GM18499 (cell line): ENCODE measurements around the gene GABPA.
"Not testable (repeated sequence)": the region's sequence is repeated elsewhere in the genome, so short reads cannot be mapped to it uniquely, and the experiment has no call there.

Source experiments
- ATAC-seq: cut with Tn5 transposase; IDR thresholded peaks from one replicate; pipeline ENCODE4 v1.9.1; 2021; ENCODE audit warnings: moderate number of reproducible peaks; ENCODE audit not compliant: insufficient read depth, unreplicated experiment

Gene GABPA

GRCh38 chr21:25734904-25735645 is at the start of gene GABPA, which contains the start of gene ATP5PF:
GABPA (plus strand) TSS chr21:25734972; CDS start chr21:25741599, 6,627 bp downstream.
ATP5PF (minus strand) TSS chr21:25734904; CDS start chr21:25729794, 5,110 bp downstream.
- ATAC-seq = peak; percentile 78

DNA sequence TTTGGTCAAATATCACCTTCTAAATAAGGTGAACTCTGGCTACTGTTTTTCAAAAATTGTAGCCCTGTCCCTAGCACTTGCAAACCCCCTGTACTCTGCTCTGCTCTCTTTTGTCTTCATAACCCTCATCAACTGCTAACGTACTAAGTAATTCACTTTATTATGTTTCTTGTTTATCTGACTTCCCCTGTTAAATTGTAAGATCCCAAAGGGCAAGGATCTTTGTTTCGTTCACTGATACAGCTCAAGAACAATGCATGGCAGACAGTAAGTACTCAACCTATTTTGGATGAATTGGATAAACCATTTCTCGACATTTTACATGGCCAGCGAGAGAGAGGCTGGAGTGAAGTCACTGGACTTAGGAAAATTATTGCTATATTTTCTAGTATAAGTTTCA is 47.0 kb upstream of the GABPA start:
- no peak for ATAC-seq

- ATAC-seq = no peak
Measured at GRCh38 chr21:25688275-25689155, 46.3 kb upstream of the GABPA start.

- ATAC-seq = no peak
Measured at GRCh38 chr21:25689226-25689625, 45.5 kb upstream of the GABPA start.

DNA sequence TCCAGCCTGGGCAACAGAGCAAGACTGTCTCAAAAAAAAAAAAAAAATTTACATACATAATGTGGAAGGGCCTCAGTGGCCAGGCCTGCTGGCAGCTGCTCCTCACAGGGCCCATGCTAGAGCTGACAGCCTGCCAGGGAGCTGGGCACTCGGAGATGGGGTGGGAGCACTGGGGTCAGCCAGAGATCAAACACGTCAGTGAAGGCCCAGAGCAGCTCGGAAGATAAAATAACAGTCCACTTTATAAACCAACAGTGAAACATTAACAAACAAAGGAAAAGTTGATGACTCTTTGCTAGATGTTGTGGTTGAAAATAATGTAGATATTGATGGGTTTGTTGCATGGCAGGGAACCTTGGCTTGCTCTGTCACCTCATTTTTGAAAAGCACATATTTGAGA is 42.8 kb upstream of the GABPA start:
- ATAC-seq = no peak

- not testable (repeated sequence) for ATAC-seq
Measured at GRCh38 chr21:25695461-25695860, 39.3 kb upstream of the GABPA start.

DNA sequence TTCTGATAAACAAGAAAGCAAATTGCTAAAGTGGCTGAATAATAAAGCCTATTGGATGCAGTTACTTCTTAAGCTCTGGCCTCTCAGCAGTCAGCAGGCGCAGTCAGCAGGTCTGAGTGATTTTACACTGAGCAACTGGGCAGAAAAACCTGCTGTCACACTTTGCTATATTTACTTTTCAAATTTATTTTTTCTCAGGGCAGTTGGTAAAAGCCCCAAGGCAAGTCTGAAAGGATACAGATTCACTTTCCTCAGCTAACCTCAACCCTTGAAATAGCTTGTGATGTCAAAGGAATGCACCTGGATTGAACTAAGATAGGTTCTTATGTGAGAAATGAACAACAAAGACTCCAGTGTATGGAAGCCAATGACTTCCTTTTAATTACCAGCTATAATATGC is 34.0 kb upstream of the GABPA start:
- ATAC-seq = no peak

DNA sequence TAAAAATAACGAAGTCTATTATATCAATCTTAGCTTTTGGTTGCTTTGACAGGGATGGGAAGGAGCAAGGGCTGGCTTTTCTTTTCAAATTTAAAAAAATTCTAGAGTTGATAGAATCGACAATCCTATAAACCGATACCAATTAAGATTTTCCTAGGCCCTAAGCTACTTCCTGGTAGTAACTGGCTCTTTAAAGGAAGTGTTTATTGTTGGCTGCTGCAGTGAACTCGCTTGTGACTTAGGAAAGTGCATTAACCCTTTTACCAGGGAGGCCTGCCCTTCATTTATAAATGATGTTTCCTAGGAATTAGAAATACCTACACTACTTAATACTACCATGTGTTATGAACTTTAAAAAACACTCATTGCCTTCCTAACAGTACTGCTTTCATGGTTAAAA is 33.2 kb upstream of the GABPA start:
- no peak for ATAC-seq

- no peak for ATAC-seq
Measured at GRCh38 chr21:25708467-25709065, 26.2 kb upstream of the GABPA start.

DNA sequence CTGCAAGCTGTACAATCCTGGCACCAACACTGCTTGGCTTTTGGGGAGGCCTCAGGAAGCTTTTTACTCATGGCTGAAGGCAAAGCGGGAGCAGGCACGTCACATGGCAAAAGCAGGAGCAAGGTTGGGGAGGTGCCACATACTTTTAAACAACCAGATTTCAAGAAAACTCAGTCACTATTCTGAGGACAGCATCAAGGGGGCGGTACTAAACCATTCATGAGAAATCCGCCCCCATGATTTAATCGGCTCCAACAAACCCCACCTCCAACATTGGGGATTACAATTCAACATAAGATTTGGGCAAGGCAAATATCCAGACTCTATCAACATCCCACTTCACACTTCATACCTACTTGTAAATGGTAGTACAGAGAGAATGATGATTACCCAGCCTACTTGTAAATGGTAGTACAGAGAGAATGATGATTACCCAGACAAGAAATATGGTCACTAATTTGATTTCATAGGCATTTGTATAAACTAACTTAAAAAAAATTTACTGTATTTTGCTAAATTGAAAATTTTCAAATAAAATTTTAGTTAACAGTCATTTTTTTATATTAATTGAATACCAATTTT is 25.0 kb upstream of the GABPA start:
- ATAC-seq = no peak

- no peak for ATAC-seq
Measured at GRCh38 chr21:25710550-25710949, 24.2 kb upstream of the GABPA start.

- ATAC-seq = not testable (repeated sequence)
Measured at GRCh38 chr21:25714066-25714465, 20.7 kb upstream of the GABPA start.

GRCh38 chr21:25717491-25718147 is 17.2 kb upstream of the GABPA start:
- no peak for ATAC-seq

DNA sequence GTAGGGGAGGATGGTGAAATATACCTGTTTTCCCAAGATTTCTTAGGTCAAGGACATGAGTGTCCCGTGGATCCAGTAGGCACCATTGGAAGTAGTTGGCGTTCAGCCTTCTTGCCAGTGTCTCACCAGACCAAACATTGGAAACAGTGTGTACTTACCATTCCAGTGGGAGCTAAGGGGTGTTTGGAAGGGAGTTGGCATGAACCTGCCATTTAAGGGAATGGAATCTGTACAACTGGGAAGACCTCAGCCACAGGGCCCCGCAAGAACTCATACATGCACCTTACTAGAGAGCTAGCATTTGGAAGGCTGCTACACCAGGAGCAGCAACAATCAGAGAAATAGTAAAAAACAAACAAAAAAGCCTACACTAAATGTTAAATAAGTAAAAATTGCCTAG is 12.8 kb upstream of the GABPA start:
- no peak for ATAC-seq

DNA sequence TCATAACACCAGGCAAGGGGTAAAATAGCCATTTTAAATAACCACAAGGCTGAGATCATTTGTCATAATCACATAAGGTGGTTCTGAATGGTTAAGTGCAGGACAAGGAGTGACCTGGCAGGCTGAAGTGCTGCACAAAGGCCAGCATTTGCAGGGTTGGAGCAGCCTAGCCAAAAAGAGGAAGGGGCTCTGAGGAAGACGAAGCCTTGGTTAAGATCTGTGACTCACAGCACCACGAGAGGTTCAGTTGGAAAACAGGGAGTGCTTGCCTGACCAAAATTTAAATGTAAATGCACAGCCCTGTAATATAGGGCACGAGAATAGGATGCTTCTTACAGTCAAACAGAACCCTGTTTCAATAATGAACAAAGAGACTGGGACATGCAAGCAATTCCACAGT is 12.1 kb upstream of the GABPA start:
- ATAC-seq = no peak

GRCh38 chr21:25732091-25732760 is 2.5 kb upstream of the GABPA start:
- no peak for ATAC-seq

DNA sequence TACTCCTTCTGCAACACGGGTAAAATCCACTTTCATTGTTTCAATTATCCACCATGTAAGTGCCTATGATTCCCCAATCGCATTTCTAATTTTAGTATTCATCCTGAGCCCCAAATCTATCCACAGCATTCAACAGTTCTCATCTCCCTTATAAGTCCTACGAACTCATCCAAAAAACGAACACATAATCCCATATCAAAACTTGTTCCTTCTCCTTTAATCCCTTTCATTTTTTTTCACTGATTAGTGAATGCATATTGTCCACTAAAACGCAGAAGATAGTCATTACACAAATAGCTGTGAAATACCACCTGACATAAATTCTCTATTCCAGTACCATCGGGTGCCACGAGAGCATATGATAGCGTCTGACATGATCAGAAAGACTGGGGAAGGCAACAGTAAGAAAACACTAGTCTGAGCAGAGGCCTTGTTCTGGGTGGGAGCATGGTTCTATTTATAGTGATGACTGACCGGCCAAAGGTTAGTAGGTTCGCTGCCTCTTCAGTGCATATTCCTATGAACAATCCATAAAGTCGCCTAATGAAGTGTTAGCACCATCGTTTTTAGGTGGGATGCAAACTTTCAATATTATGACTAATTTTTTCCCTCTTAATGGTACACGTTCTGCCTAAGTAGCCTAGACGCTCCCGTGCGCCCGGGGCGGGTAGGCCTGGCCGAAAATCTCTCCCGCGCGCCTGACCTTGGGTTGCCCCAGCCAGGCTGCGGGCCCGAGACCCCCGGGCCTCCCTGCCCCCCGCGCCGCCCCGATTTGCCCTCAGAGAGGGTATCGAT is 716 bp upstream of the GABPA start:
- peak; percentile 1 for ATAC-seq

DNA sequence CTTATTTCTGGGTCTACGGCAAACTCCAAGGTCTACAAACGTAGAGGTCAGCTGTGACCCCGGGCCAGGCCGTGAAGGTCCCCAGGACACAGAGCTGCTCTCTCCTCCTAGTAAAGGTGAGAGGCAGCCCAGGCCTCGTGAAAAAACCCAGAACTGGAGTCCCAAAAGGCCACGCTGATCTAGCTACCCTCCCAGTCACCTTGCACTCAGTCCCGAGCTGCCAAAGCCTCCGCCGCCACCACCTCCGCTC is 193 bp upstream of the GABPA start:
- ATAC-seq = peak; percentile 0
